Large intestine (tissue), 3 donors: ENCODE results near the gene PLA2G4C. TPM values are rescaled to one million over a fixed set of nuclear protein-coding genes. Genes with fewer than 3 reads are reported as not detected.

ENCODE experiments used
- DNase-seq, 2 donors: peaks; one replicate each; pipeline versions ENCODE4 v3.0.0 to v3.0.0-alpha.2; 2013
- H3K27ac ChIP-seq: one replicate; pipeline ENCODE4 v1.5.1; 2013; ENCODE audit warnings: low read length
- H3K27me3 ChIP-seq: 2 replicates; pipeline ENCODE4 v1.6.1; 2013; ENCODE audit warnings: low read length; ENCODE audit not compliant: control insufficient read depth, insufficient read depth
- H3K36me3 ChIP-seq: 2 replicates; pipeline ENCODE4 v1.6.1; 2013; ENCODE audit warnings: low read length; ENCODE audit not compliant: control insufficient read depth, insufficient read depth
- H3K4me1 ChIP-seq: one replicate; pipeline ENCODE4 v1.6.1; 2013; ENCODE audit warnings: low read length; ENCODE audit not compliant: control insufficient read depth, insufficient read depth
- H3K4me3 ChIP-seq: one replicate; pipeline ENCODE4 v1.5.1; 2013; ENCODE audit warnings: low read length
- H3K9me3 ChIP-seq: one replicate; pipeline ENCODE4 v1.6.1; 2013; ENCODE audit warnings: mild to moderate bottlenecking, low read depth, low read length, moderate library complexity; ENCODE audit not compliant: control insufficient read depth
- WGBS: methylation state at CpG from one replicate; pipeline ENCODE4 v1.1.5; 2013; ENCODE audit warnings: low lambda C conversion rate; ENCODE audit not compliant: insufficient coverage; 5-methylcytosine and 5-hydroxymethylcytosine counted together
- polyA plus RNA-seq: library from polyadenylated mRNA; unstranded; fragments of 120-200 nt; gene quantifications from one replicate; pipeline ENCODE4 v1.2.1, GENCODE V29; 2013

PLA2G4C gene
- polyA plus RNA-seq, 1 donor: 5.3 TPM

GRCh38 chr19:48033604-48034003 lies 77.0 kb downstream of the PLA2G4C start:
- WGBS: 57% methylated on average over 1 of the region's 5 CpGs
- H3K27ac ChIP-seq: no peak overlapping the region

GRCh38 chr19:48030073-48030472 lies 80.5 kb downstream of the PLA2G4C start:
- DNase-seq: no peak
- no peaks in the 10 kb centered on the region for H3K9me3 ChIP-seq
- WGBS: 60% methylated on average over 1 of the region's 10 CpGs
- no peaks in the 10 kb centered on the region for H3K36me3 ChIP-seq
- no peaks in the 10 kb centered on the region for H3K4me1 ChIP-seq
- H3K27ac ChIP-seq: no peak overlapping the region
- no peaks in the 10 kb centered on the region for H3K27me3 ChIP-seq
- no peak overlapping the region for H3K4me3 ChIP-seq

More at GRCh38 chr19:48033604-48034003, 77.0 kb downstream of the PLA2G4C start:
- Histone ChIP-seq H3K27me3 (no peaks in the 10 kb centered on the region), H3K9me3 (no peaks in the 10 kb centered on the region), H3K36me3 (no peaks in the 10 kb centered on the region), H3K4me1 (no peaks in the 10 kb centered on the region), H3K4me3 (no peak overlapping the region)
- DNase-seq: no peak

GRCh38 chr19:48029431-48029830 lies 81.2 kb downstream of the PLA2G4C start:
- no peak for DNase-seq
- Histone ChIP-seq H3K4me1 (no peaks in the 10 kb centered on the region), H3K27me3 (no peaks in the 10 kb centered on the region), H3K9me3 (no peaks in the 10 kb centered on the region), H3K4me3 (no peak overlapping the region), H3K27ac (no peak overlapping the region), H3K36me3 (no peaks in the 10 kb centered on the region)
- WGBS: no CpG with 5 or more reads among the region's 7 CpGs

- 100% methylated on average over 1 of the region's 3 CpGs for WGBS
- H3K27me3 ChIP-seq: no peaks in the 10 kb centered on the region
- H3K36me3 ChIP-seq: no peaks in the 10 kb centered on the region
- no peak overlapping the region for H3K27ac ChIP-seq
- H3K4me3 ChIP-seq: no peak overlapping the region
- no peak for DNase-seq
- H3K4me1 ChIP-seq: no peaks in the 10 kb centered on the region
- H3K9me3 ChIP-seq: no peaks in the 10 kb centered on the region
These were observed 85.1 kb downstream of the PLA2G4C start for GRCh38 chr19:48025480-48025879.

- 100% methylated on average over 3 of the region's 3 CpGs for WGBS
These were observed 87.1 kb downstream of the PLA2G4C start for GRCh38 chr19:48023518-48023917.

GRCh38 chr19:48023011-48023410 lies 87.6 kb downstream of the PLA2G4C start:
- H3K27me3 ChIP-seq: no peaks in the 10 kb centered on the region
- H3K27ac ChIP-seq: no peak overlapping the region
- H3K36me3 ChIP-seq: no peaks in the 10 kb centered on the region
- no peaks in the 10 kb centered on the region for H3K4me1 ChIP-seq
- whole genome bisulfite sequencing: 81% methylated on average over 2 of the region's 2 CpGs
- no peak overlapping the region for H3K4me3 ChIP-seq
- no peak for DNase-seq
- H3K9me3 ChIP-seq: no peaks in the 10 kb centered on the region

More at GRCh38 chr19:48023518-48023917, 87.1 kb downstream of the PLA2G4C start:
- Histone ChIP-seq H3K4me1 (no peaks in the 10 kb centered on the region), H3K27me3 (no peaks in the 10 kb centered on the region), H3K4me3 (no peak overlapping the region), H3K27ac (no peak overlapping the region), H3K36me3 (no peaks in the 10 kb centered on the region), H3K9me3 (no peaks in the 10 kb centered on the region)
- DNase-seq: no peak

GRCh38 chr19:48020686-48021085 lies 89.9 kb downstream of the PLA2G4C start:
- H3K4me3 ChIP-seq: no peak overlapping the region
- H3K27ac ChIP-seq: no peak overlapping the region
- H3K9me3 ChIP-seq: no peaks in the 10 kb centered on the region
- 100% methylated on average over 1 of the region's 3 CpGs for WGBS
- no peaks in the 10 kb centered on the region for H3K27me3 ChIP-seq
- H3K4me1 ChIP-seq: no peaks in the 10 kb centered on the region
- DNase-seq: no peak
- no peaks in the 10 kb centered on the region for H3K36me3 ChIP-seq

GRCh38 chr19:48010932-48011758 lies 99.5 kb downstream of the PLA2G4C start:
- Histone ChIP-seq H3K36me3 (no peaks in the 10 kb centered on the region), H3K27me3 (no peaks in the 10 kb centered on the region), H3K4me3 (no peak overlapping the region), H3K27ac (no peak overlapping the region), H3K4me1 (no peaks in the 10 kb centered on the region), H3K9me3 (no peaks in the 10 kb centered on the region)
- 86% methylated on average over 9 of the region's 11 CpGs for WGBS
- no peak for DNase-seq

GRCh38 chr19:48006762-48007161 lies 103.9 kb downstream of the PLA2G4C start:
- no CpG with 5 or more reads among the region's 6 CpGs for WGBS

GRCh38 chr19:48004236-48004635 lies 106.4 kb downstream of the PLA2G4C start:
- H3K27me3 ChIP-seq: no peaks in the 10 kb centered on the region
- H3K9me3 ChIP-seq: no peaks in the 10 kb centered on the region
- no peaks in the 10 kb centered on the region for H3K4me1 ChIP-seq
- H3K36me3 ChIP-seq: no peaks in the 10 kb centered on the region
- H3K27ac ChIP-seq: no peak overlapping the region
- DNase-seq: no peak
- H3K4me3 ChIP-seq: no peak overlapping the region
- WGBS: 17% methylated on average over 1 of the region's 6 CpGs

More at GRCh38 chr19:48006762-48007161, 103.9 kb downstream of the PLA2G4C start:
- H3K4me1 ChIP-seq: no peaks in the 10 kb centered on the region
- H3K27ac ChIP-seq: no peak overlapping the region
- no peak overlapping the region for H3K4me3 ChIP-seq
- no peaks in the 10 kb centered on the region for H3K9me3 ChIP-seq
- H3K36me3 ChIP-seq: no peaks in the 10 kb centered on the region
- H3K27me3 ChIP-seq: no peaks in the 10 kb centered on the region
- DNase-seq: no peak

- Histone ChIP-seq H3K9me3 (no peaks in the 10 kb centered on the region), H3K27me3 (no peaks in the 10 kb centered on the region), H3K36me3 (no peaks in the 10 kb centered on the region), H3K4me3 (no peak overlapping the region), H3K27ac (no peak overlapping the region), H3K4me1 (no peaks in the 10 kb centered on the region)
- DNase-seq: no peak
- 82% methylated on average over 3 of the region's 6 CpGs for WGBS
These were observed 109.8 kb downstream of the PLA2G4C start for GRCh38 chr19:48000846-48001245.
